GM19463 (cell line): ENCODE measurements around the gene SERINC1.
"Not testable (repeated sequence)": the region's sequence is repeated elsewhere in the genome, so short reads cannot be mapped to it uniquely, and the experiment has no call there.

Source experiments
- ATAC-seq: cut with Tn5 transposase; IDR thresholded peaks from one replicate; pipeline ENCODE4 v1.9.1; 2021; ENCODE audit warnings: mild to moderate bottlenecking, moderate library complexity; ENCODE audit not compliant: unreplicated experiment

Gene SERINC1

DNA sequence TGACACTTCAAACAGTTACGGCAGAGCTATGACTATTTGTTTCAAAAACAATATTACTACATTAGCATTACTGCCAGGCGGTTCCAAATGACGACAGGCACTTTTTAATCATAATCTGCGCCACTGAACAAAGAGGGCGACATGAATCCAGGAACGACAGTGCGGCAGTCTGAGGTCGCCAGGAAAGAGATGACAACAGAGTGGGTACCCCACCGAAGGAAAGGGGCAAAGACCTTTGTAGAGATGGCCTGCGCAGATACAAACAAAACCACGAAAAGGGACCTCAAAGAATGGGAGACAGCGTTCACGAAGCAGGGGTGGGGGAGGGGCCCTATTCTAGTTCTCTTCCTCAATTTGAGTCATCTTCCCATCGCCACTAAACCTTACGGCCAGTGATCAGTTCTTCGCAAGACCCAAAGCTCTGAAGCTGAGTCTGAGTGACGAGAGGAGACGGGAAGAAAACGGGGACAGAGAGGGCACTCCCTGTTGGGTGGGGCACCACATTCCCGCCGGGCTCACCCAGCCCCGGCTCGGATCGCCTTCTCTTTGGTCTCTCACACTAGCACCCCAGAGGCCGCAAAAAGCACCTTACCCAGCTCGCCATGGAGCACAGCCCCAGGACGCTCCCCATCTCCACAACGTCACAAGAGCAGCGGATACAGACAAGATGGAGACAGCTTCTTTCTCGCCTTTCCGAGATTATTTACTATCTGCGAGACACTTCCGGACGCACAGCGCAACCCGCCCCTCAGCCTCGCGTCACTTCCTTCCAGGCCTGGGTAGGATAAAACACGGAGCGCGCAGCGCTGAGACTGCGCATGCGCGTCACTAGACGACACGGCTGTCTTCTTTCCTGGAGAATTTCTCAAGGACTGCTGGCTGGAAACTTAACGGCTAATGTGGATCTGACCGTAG, at the start of gene SERINC1:
Gene SERINC1, minus strand, starts transcription at position 701 of the 915 bp plus-strand sequence. Its CDS starts 70 bp downstream, at position 631.
- peak; percentile 99 for ATAC-seq

DNA sequence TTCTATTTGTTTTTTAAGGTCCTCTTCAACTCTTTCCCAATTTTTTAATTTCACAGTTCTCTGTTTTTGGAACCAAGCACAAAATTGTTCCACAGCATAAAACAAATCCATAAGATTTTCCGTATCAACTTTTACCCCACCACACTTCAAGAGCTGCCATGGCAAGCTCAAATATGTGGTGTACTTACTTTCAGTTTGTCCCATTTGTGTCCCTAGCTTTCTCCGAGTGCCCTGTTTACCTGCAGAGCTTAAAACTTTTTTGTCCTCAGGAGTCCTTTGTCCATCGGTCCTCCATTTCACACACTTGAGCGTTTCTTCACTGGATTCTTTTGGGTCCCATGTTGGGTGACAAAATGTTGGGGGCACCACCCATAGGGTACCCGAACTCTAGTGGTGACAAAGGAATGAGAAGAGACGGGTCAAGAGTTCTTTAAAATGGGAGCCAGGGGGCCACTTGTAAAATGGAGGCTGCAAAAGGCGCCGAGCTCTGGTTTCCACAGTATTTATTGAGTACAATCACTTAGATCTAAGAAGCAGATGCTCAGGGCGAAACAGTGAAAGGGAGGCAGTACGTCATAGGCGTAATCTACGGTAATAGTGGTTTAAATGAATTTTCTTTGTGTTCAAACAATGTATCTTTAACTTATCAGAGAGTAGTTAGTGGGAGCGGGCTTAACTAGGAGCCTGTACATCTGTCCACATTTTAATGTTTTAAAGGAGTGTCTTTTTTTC, 39.8 kb upstream of the SERINC1 start:
- no peak for ATAC-seq

GRCh38 chr6:122505170-122505569, 33.6 kb upstream of the SERINC1 start:
- ATAC-seq: not testable (repeated sequence)

- no peak for ATAC-seq
Measured at GRCh38 chr6:122501475-122501874, 29.9 kb upstream of the SERINC1 start.

DNA sequence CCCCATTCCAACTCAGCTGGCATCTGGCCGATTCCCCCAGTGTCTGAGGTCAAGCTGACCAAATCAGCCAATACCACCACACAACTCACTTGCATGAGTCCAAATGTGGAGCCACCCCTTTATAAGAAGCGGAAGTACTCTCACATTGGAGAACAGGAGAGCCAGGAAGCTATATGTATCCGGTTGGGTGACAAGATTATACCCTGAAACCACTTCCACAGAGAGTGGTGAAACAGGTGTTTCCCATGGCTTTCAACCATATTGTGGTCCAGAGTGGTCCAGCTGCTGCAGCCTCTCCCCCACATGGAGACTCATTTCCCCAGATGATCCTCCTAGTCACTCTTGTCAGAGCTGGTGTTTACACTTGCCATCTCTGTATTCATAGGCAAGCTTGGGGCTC, 24.0 kb upstream of the SERINC1 start:
- ATAC-seq: no peak

GRCh38 chr6:122494665-122495272, 23.2 kb upstream of the SERINC1 start:
- no peak for ATAC-seq

DNA sequence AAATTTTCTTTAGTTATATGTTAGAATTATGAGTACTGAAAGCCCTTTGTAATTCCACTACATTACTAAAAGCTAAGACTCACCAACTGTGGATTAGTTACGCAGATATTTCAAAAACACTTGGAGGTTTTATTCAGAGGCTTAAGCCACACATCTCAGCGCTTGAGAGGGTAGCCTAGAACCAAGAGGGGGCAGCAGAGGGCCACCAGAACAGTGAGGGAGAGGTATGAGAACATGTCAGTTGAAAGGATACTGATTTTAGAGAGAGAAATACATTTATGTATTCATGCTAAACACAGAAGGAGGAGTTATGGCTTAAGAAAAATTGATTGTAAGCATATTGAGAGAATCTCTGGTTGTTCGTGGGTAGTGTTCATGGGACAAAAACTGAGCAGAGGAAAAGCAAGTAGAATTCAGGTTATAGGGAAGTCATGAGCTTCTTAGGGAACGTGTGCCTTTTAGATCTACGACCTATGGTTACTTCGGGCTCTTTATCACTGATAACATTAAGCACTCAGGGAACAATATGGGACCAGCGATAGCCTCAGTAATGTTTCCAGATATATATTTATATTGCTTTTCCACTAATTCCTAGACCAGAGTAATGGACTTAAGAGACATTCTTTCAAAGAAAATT, 20.4 kb upstream of the SERINC1 start:
- peak; percentile 92 for ATAC-seq

GRCh38 chr6:122490607-122491006, 19.0 kb upstream of the SERINC1 start:
- no peak for ATAC-seq

DNA sequence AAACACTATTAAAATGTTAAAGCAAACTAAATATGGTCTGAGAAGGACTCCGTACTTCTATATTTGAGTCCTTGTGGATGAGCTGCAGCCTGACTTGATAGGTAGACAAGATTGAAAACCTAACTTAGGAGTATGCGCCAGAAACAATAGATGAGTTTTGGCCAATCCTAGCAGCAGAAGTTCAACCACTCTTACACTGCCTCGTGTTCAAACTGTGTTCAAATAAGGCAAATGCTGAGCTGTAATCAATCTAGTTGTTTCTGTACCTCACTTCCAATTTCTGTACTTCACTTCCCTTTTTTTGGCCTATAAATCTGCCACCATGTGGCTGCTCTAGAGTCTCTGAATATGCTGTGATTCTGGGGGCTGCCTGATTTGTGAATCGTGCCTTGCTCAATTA, 13.2 kb upstream of the SERINC1 start:
- ATAC-seq: peak; percentile 91

GRCh38 chr6:122482750-122483080, 11.1 kb upstream of the SERINC1 start:
- no peak for ATAC-seq

GRCh38 chr6:122476131-122476530, 4.5 kb upstream of the SERINC1 start:
- no peak for ATAC-seq

- peak; percentile 44 for ATAC-seq
Measured at GRCh38 chr6:122472022-122472340, 374 bp upstream of the SERINC1 start.

- ATAC-seq: no peak
Measured at GRCh38 chr6:122461885-122462284, 9.7 kb downstream of the SERINC1 start.

DNA sequence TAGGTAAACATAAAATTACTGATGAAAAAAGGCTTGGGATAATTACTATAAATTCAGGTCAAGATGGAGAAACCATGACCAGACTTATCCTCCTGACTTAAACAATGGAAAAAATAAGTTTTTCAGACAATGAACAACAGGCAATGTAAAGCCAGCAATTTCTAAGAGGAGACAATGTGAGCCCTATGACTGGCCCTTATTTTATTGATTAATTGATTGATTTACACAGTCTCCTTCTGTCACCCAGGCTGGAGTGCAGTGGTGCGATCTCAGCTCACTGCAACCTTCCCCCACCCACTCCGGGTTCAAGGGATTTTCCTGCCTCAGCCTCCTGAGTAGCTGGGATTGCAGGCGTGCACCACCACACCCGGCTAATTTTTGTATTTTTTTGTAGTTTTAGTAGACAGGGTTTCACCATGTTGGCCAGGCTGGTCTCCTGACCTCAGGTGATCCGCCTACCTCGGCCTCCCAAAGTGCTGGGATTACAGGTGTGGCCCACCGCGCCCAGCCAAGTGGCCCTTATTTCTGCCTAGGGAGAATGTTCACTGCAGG, 11.7 kb downstream of the SERINC1 start:
- ATAC-seq: not testable (repeated sequence)

- no peak for ATAC-seq
Measured at GRCh38 chr6:122459240-122459639, 12.4 kb downstream of the SERINC1 start.

GRCh38 chr6:122458087-122458486, 13.5 kb downstream of the SERINC1 start:
- no peak for ATAC-seq

DNA sequence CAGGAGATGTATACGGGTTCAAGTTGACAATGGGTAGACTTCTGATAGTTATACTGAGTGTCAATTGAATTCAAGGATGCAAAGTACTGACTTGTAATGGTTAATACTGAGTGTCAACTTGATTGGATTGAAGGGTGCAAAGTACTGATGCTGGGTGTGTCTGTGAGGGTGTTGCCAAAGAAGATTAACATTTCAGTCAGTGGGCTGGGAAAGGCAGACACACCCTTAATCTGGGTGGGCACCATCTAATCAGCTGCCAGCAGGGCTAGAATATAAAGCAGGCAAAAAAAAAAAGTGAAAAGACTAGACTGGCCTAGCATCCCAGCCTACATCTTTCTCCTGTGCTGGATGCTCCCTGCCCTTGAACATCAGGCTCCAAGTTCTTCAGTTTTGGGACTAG, 16.5 kb downstream of the SERINC1 start:
- not testable (repeated sequence) for ATAC-seq

GRCh38 chr6:122454673-122455072, 16.9 kb downstream of the SERINC1 start:
- ATAC-seq: no peak

DNA sequence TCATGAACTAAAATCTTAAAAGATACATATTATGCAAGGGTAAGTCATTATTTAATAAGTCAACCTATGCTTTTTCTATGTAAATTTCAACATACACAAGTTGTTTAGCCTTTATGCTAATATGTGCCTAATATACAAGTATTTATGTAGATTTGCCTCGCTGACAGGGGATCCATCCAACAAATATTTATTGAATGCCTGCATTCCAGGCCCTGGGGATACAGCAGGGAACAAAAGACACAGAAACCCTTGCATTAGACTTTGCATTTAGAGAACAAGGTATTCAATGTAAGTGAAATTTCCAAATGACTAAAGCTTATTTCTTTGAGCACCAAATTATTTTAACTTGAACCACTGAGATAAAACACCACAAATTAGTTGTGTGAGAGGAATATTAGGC, 19.1 kb downstream of the SERINC1 start:
- ATAC-seq: no peak

DNA sequence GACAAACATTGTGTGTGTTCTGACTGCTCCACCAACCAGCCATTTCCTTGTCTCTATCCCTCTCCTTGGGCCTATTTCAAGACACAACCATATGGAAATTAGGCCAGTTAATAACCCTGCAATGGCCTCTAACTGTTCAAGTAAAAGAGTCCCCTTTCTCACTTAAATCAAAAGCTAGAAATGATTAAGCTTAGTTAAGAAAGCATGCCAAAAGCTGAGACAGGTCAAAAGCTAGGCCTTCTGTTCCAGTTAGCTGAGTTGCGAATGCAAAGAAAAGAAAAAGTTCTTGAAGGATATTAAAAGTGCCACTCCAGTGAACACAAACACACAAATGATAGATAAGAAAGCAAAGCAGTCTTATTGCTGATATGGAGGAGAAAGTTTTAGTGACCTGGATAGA, 22.5 kb downstream of the SERINC1 start:
- ATAC-seq: no peak

- ATAC-seq: no peak
Measured at GRCh38 chr6:122445274-122445673, 26.3 kb downstream of the SERINC1 start.
